ENCODE results near the gene LIN28B.

DNA sequence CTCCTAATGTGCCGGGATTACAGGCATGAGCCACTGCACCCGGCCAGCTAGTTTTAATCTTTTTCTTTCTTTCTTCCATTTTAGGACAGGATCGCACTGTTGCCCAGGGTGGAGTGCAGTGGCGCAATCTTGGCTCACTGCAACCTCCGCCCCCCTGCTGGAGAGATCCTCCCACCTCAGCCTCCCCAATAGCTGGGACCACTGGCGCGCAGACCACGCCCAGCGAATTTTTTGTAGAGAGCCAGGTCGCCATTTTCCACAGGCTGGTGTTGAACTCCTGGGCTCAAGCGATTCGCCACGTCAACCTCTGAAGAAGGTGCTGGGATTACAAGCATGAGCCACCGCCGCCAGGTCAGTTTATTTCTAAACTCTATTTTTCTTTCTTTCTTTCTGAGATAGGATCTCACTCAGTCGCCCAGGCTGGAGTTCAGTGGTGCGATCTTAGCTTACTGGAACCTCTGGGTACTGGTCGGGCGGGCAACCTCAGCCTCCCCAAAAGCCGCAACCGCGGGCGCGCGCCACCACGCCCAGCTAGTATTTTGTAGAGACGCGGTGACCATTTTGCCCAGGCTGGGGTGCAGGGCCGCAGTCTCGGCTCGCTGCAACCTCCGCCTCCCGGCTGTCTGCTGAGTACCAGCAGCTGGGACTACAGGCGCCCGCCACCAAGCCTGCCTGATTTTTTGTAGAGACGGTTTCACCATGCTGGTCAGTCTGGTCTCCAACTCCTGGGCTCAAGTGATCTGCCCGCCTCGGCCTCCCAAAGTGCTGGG is 20.0 kb upstream of the LIN28B start:
- TF ChIP-seq, protein P1, sequence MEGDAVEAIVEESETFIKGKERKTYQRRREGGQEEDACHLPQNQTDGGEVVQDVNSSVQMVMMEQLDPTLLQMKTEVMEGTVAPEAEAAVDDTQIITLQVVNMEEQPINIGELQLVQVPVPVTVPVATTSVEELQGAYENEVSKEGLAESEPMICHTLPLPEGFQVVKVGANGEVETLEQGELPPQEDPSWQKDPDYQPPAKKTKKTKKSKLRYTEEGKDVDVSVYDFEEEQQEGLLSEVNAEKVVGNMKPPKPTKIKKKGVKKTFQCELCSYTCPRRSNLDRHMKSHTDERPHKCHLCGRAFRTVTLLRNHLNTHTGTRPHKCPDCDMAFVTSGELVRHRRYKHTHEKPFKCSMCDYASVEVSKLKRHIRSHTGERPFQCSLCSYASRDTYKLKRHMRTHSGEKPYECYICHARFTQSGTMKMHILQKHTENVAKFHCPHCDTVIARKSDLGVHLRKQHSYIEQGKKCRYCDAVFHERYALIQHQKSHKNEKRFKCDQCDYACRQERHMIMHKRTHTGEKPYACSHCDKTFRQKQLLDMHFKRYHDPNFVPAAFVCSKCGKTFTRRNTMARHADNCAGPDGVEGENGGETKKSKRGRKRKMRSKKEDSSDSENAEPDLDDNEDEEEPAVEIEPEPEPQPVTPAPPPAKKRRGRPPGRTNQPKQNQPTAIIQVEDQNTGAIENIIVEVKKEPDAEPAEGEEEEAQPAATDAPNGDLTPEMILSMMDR (IDR thresholded peaks at IDR 0.05), result no peak
- TF ChIP-seq ZFX (IDR thresholded peaks at IDR 0.05; ENCODE audit: borderline replicate concordance), result no peak
